GM10248 (cell line): ENCODE measurements around the gene CARMIL1.

Source experiments
- CTCF ChIA-PET: fragments of 300-600 bp; sonication (Branson Sonifier 250); formaldehyde crosslinking; extraction: SDS; loops from one replicate; lab custom pipeline; 2021; ENCODE audit warnings: antibody characterized with exemption; lab: Yijun Ruan, JAX
- POLR2A ChIA-PET: fragments of 350-650 bp; sonication (Branson Sonifier 250); formaldehyde crosslinking; extraction: SDS; loops from one replicate; lab custom pipeline; 2020; ENCODE audit warnings: antibody characterized with exemption; lab: Yijun Ruan, JAX
- DNase-seq: peaks from one replicate; pipeline ENCODE4 v3.0.0; 2012; ENCODE audit errors: extremely low spot score
- CTCF ChIP-seq: IDR thresholded peaks from 2 replicates; pipeline ENCODE4 v1.5.1; 2012; ENCODE audit warnings: mild to moderate bottlenecking, low read depth; ENCODE audit errors: extremely low read depth, missing control alignments, control extremely low read depth

The CARMIL1 gene

GRCh38 chr6:25267662-25268061 lies 11.5 kb upstream of the CARMIL1 start:
- ChIA-PET POLR2A (no interaction called here), CTCF (interaction anchor here (0.9 to 1.8 kb wide), 4 partner anchors 11 to 289 kb away, joined by 3 to 8 read pairs (median 4); partner anchors contain the start of gene CARMIL1)
- DNase-seq, result no peak
- TF ChIP-seq CTCF, result no peak

- DNase-seq, result no peak
- CTCF ChIA-PET, result interaction anchor here (1.0 to 2.2 kb wide), 6 partner anchors 17 to 335 kb away, joined by 3 to 16 read pairs (median 4); no protein-coding TSS in a partner anchor
- POLR2A ChIA-PET, result no interaction called here
- no peak for TF ChIP-seq CTCF
These were observed 8.6 kb upstream of the CARMIL1 start for GRCh38 chr6:25270559-25270958.

- DNase-seq, result no peak
- CTCF ChIA-PET, result interaction anchor here (1.4 to 2.0 kb wide), 4 partner anchors 10 to 281 kb away, joined by 4 to 15 read pairs (median 7); no protein-coding TSS in a partner anchor
- POLR2A ChIA-PET, result no interaction called here
- no peak for TF ChIP-seq CTCF
These were observed 3.7 kb upstream of the CARMIL1 start for GRCh38 chr6:25275436-25275835.

DNA sequence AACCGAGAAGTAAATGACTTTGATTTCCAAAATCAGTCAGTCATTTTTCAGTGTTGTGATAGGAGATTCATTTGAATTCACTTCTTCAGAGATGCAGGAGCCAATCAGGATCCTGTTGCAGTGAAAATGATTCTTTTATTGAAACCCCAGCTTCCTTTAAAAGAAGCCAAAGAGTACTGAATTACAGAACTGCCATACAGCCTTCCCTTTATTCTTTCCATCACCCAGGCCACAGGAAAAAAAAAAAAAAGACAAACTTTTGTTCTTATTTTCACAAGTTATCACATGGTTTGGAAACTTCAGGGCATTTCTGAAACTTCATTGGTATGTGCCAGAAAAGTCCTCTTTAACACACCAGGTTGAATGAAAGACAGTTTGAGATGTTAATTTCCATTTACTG lies 1.8 kb upstream of the CARMIL1 start:
- no peak for DNase-seq
- TF ChIP-seq CTCF, result no peak
- CTCF ChIA-PET, result interaction anchor here (1.2 to 4.9 kb wide), 9 partner anchors 10 to 279 kb away, joined by 3 to 106 read pairs (median 5); no protein-coding TSS in a partner anchor
- POLR2A ChIA-PET, result no interaction called here

DNA sequence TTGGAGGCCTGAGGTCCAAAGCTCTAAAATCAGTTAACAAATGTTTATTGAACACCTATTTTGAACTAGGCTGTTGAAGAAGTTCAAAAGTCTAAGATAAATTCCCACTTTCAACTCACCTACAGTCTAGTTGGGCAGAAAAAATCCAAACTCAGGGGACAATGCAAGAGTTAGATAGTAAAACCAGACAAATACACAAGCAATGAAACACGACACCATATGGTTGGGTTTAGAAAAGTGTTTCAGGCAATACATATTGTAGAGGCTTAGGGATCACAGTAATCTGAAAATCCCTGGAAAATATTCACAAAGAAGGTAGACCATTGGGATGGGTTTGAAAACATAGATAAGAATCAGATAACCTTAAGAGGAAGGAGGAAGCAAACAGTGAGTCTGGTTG lies 1.3 kb upstream of the CARMIL1 start:
- CTCF ChIA-PET, result interaction anchor here (0.7 to 4.9 kb wide), 21 partner anchors 10 to 625 kb away, joined by 3 to 106 read pairs (median 5); no protein-coding TSS in a partner anchor
- DNase-seq, result no peak
- TF ChIP-seq CTCF, result no peak
- POLR2A ChIA-PET, result no interaction called here

DNA sequence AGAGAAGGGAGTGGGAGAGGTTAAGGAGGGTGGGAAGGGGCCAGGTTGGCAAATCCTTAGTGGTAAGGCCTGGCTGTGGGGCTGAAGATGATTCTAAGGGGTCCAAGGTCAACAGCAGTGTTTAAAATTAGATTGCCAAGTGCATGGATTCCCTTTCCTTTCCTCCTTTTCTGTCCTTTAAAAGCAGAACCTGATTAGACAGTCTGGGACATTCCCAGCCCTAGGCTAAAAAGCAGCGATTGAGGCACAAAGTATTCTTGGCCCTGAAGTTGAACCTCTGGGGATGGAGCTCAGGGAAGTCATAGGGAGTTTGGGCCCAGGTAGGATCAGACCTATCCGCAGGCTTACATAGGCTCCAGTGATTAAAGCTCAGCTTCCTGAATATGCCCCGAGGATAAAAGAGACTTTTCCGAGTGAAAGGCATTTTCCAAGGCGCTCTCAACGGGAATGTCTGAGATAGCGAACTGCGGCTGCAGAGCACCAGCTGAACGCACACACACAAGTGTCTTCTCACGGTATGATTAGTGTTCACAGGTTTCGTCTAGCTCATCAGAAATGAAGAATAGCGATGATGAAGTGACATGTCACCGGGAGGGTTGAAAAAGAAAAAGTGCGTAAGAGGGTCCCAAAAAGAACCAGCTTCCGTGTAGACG lies 787 bp upstream of the CARMIL1 start:
- ChIA-PET CTCF (interaction anchor here (0.6 to 4.9 kb wide), 41 partner anchors 9 to 625 kb away, joined by 3 to 106 read pairs (median 4); no protein-coding TSS in a partner anchor), POLR2A (interaction anchor here (0.5 kb wide), 1 partner anchor 291 kb away, joined by 3 read pairs; no protein-coding TSS in a partner anchor)
- TF ChIP-seq CTCF, result peak; percentile 5
- no peak for DNase-seq
